ENCODE measurements around the gene AKR7A3. TPM values are rescaled to one million over a fixed set of nuclear protein-coding genes. Genes with fewer than 3 reads are reported as not detected.
"Not testable (repeated sequence)": the region's sequence is repeated elsewhere in the genome, so short reads cannot be mapped to it uniquely, and the experiment has no call there.

The AKR7A3 gene
- 2.6 TPM for polyA plus RNA-seq (ENCODE audit: insufficient read length)
- long read RNA-seq, donor 1, result 0 reads
- long read RNA-seq, donor 2, result 0 reads
- long read RNA-seq, donor 3, result 0 reads
- long read RNA-seq, donor 4, result 0 reads
- long read RNA-seq, donor 5, result 0 reads
- long read RNA-seq, donor 6, result 0 reads
- long read RNA-seq, donor 7, result 0 reads
- long read RNA-seq, donor 8, result 0 reads

GRCh38 chr1:19288324-19289241, at the start of gene AKR7A3:
Gene AKR7A3 (minus strand): TSS chr1:19288770. CDS start chr1:19288709, 61 bp downstream.
- DNase-seq, result not testable (repeated sequence)

GRCh38 chr1:19338323-19338762, 49.8 kb upstream of the AKR7A3 start:
- peak; percentile 34 for DNase-seq

- no peak for DNase-seq
Measured at GRCh38 chr1:19337289-19337688, 48.7 kb upstream of the AKR7A3 start.

- DNase-seq, result no peak
Measured at GRCh38 chr1:19336543-19336942, 48.0 kb upstream of the AKR7A3 start.

GRCh38 chr1:19333587-19334354, 45.2 kb upstream of the AKR7A3 start:
- no peak for DNase-seq

GRCh38 chr1:19332832-19333231, 44.3 kb upstream of the AKR7A3 start:
- no peak for DNase-seq

- DNase-seq, result no peak
Measured at GRCh38 chr1:19331262-19331878, 42.8 kb upstream of the AKR7A3 start.

- no peak for DNase-seq
Measured at GRCh38 chr1:19330449-19331135, 42.0 kb upstream of the AKR7A3 start.

- DNase-seq, result no peak
Measured at GRCh38 chr1:19329611-19330010, 41.0 kb upstream of the AKR7A3 start.

GRCh38 chr1:19329188-19329587, 40.6 kb upstream of the AKR7A3 start:
- no peak for DNase-seq

- DNase-seq, result no peak
Measured at GRCh38 chr1:19328486-19328885, 39.9 kb upstream of the AKR7A3 start.

GRCh38 chr1:19327736-19328135, 39.2 kb upstream of the AKR7A3 start:
- DNase-seq, result no peak

GRCh38 chr1:19327301-19327700, 38.7 kb upstream of the AKR7A3 start:
- no peak for DNase-seq

- no peak for DNase-seq
Measured at GRCh38 chr1:19326748-19327065, 38.1 kb upstream of the AKR7A3 start.

GRCh38 chr1:19325958-19326747, 37.6 kb upstream of the AKR7A3 start:
- DNase-seq, result no peak

- DNase-seq, result no peak
Measured at GRCh38 chr1:19325368-19325957, 36.9 kb upstream of the AKR7A3 start.

- DNase-seq, result no peak
Measured at GRCh38 chr1:19324665-19324990, 36.1 kb upstream of the AKR7A3 start.

- no peak for DNase-seq
Measured at GRCh38 chr1:19323987-19324664, 35.6 kb upstream of the AKR7A3 start.

GRCh38 chr1:19322481-19322880, 33.9 kb upstream of the AKR7A3 start:
- no peak for DNase-seq

- no peak for DNase-seq
Measured at GRCh38 chr1:19321071-19321470, 32.5 kb upstream of the AKR7A3 start.
